Gastrocnemius medialis (tissue), 4 donors: ENCODE measurements around the gene C17orf114.

Experiments
- POLR2A ChIP-seq, 2 donors: fragments of 450-650 bp; IDR thresholded peaks; one replicate each; pipeline ENCODE4 v1.6.1; 2017; ENCODE audit warnings: antibody characterized with exemption in 2 of 2, mild to moderate bottlenecking in 2 of 2, moderate library complexity in 2 of 2
- TF ChIP-seq, protein P1 (sequence below), 5 experiments: fragments of 450-650 bp in 3 of 5; fragments of 200-600 bp in 2 of 5; sonication (generic) in 2 of 5; IDR thresholded peaks in 4 of 5; conservative IDR thresholded peaks in 1 of 5; 1 replicate in 4 of 5; 2 replicates in 1 of 5; pipeline ENCODE4 v1.5.1; 2016 to 2019; ENCODE audit warnings: antibody characterized with exemption in 5 of 5, mild to moderate bottlenecking in 3 of 5, moderate library complexity in 3 of 5

DNA sequence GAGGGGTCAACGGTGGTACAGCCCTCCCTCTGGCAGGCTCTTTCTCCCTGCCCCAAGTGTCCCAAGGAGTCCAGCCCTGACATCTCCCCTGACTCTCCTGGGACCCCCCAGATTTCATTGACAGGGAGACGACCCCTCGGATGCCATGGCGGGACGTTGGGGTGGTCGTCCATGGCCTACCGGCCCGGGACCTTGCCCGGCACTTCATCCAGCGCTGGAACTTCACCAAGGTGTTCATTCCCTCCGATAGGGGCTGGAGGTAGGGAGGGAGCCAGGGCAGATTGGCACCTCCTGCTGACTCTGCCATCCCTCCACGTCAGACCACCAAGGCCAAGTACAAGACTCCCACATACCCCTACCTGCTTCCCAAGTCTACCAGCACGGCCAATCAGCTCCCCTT lies 14.7 kb upstream of the C17orf114 start:
- TF ChIP-seq, protein P1, sequence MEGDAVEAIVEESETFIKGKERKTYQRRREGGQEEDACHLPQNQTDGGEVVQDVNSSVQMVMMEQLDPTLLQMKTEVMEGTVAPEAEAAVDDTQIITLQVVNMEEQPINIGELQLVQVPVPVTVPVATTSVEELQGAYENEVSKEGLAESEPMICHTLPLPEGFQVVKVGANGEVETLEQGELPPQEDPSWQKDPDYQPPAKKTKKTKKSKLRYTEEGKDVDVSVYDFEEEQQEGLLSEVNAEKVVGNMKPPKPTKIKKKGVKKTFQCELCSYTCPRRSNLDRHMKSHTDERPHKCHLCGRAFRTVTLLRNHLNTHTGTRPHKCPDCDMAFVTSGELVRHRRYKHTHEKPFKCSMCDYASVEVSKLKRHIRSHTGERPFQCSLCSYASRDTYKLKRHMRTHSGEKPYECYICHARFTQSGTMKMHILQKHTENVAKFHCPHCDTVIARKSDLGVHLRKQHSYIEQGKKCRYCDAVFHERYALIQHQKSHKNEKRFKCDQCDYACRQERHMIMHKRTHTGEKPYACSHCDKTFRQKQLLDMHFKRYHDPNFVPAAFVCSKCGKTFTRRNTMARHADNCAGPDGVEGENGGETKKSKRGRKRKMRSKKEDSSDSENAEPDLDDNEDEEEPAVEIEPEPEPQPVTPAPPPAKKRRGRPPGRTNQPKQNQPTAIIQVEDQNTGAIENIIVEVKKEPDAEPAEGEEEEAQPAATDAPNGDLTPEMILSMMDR (IDR thresholded peaks at IDR 0.05 in 4 of 5, conservative IDR thresholded peaks at IDR 0.05 in 1 of 5), result no peak
- no peak for TF ChIP-seq POLR2A (IDR thresholded peaks at IDR 0.05)
